Endodermal cell (in vitro differentiated cells): ENCODE data around the gene CNGA1. TPM values are rescaled to one million over a fixed set of nuclear protein-coding genes. Genes with fewer than 3 reads are reported as not detected.

Experiments
- DNase-seq: peaks from one replicate; pipeline ENCODE4 v3.0.0-alpha.2; 2017
- H3K27ac ChIP-seq: 2 replicates; pipeline ENCODE4 v1.5.1; 2013; ENCODE audit warnings: mild to moderate bottlenecking, low read depth, low read length, moderate library complexity
- H3K27me3 ChIP-seq: 2 replicates; pipeline ENCODE4 v1.6.1; 2013; ENCODE audit warnings: mild to moderate bottlenecking, low read length, moderate library complexity; ENCODE audit not compliant: insufficient read depth, control insufficient read depth, poor library complexity, severe bottlenecking
- H3K36me3 ChIP-seq: 2 replicates; pipeline ENCODE4 v1.7.0; 2013; ENCODE audit warnings: mild to moderate bottlenecking, low read length, moderate library complexity; ENCODE audit not compliant: control insufficient read depth, insufficient read depth
- H3K4me1 ChIP-seq: one replicate; pipeline ENCODE4 v1.7.0; 2013; ENCODE audit warnings: low read length; ENCODE audit not compliant: control insufficient read depth, insufficient read depth
- H3K4me3 ChIP-seq: 2 replicates; pipeline ENCODE4 v1.5.1; 2013; ENCODE audit warnings: mild to moderate bottlenecking, low read length, moderate library complexity
- H3K9ac ChIP-seq: 2 replicates; pipeline ENCODE4 v1.6.1; 2013; ENCODE audit warnings: mild to moderate bottlenecking, low read length, moderate library complexity; ENCODE audit not compliant: poor library complexity, severe bottlenecking; ENCODE audit errors: extremely low read depth
- H3K9me3 ChIP-seq: 2 replicates; pipeline ENCODE4 v1.6.1; 2013; ENCODE audit warnings: mild to moderate bottlenecking, low read length, moderate library complexity; ENCODE audit not compliant: control insufficient read depth
- H3K27ac Mint-ChIP-seq: 2 replicates; pipeline ENCODE4 v1.8.0; 2020; ENCODE audit warnings: mixed read lengths
- H3K27me3 Mint-ChIP-seq: 2 replicates; pipeline ENCODE4 v1.8.0; 2021; ENCODE audit warnings: mild to moderate bottlenecking, mixed read lengths; ENCODE audit not compliant: insufficient read depth
- H3K36me3 Mint-ChIP-seq: 2 replicates; pipeline ENCODE4 v1.8.0; 2020; ENCODE audit warnings: low read depth, mixed read lengths
- H3K4me1 Mint-ChIP-seq: 2 replicates; pipeline ENCODE4 v1.8.0; 2020; ENCODE audit warnings: mixed read lengths
- H3K4me3 Mint-ChIP-seq: 2 replicates; pipeline ENCODE4 v1.8.0; 2020; ENCODE audit warnings: mild to moderate bottlenecking, moderate library complexity, mixed read lengths
- H3K9me3 Mint-ChIP-seq: 2 replicates; pipeline ENCODE4 v1.8.0; 2020; ENCODE audit warnings: mild to moderate bottlenecking, mixed read lengths
- WGBS, 2 experiments: methylation state at CpG; one replicate each; pipeline versions ENCODE4 v1.1.5 to v1.1.7; 2013; ENCODE audit warnings: missing lambda C conversion rate in 2 of 2, mixed read lengths in 1 of 2; ENCODE audit not compliant: insufficient coverage in 1 of 2, insufficient read length in 1 of 2; 5-methylcytosine and 5-hydroxymethylcytosine counted together
- total RNA-seq, 2 donors: library from RNA; stranded (reverse); fragmentation: NEBNext Ultra II Directional in 1 of 2; extraction: Animal tissue kit (Norgen Biotek cat#: 25700) in 1 of 2; gene quantifications; 2 replicates in 1 of 2; 3 replicates in 1 of 2; pipeline ENCODE4 v1.2.1, GENCODE V29; 2021
- TF ChIP-seq, protein P1 (sequence below): fragments of 200-600 bp; sonication (generic); conservative IDR thresholded peaks from 2 replicates; pipeline ENCODE4 v1.5.0; 2021; ENCODE audit warnings: antibody characterized with exemption, mild to moderate bottlenecking

Gene CNGA1
- total RNA-seq, 2 donors from 2014 or later: 0.24 TPM; not detected in 1

DNA sequence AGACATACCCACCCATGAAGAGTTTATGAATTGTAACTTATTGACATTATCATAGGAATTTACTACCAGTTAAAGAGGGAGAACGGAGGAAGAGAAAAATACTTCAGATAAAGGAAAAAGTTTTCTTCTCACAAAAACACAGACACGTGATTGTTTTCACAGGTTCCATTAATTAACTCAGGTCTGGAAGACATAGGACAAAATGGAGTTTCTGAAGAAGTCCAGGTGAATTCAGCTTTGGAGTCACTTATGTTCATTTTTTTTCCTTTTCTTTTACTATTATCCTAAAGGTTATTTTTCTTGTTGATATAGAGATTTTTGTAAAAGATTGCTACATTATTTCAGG is 20.6 kb upstream of the CNGA1 start:
- Histone ChIP-seq H3K9me3 (no peaks in the 10 kb centered on the region), H3K9ac (no peak overlapping the region), H3K4me3 (no peak overlapping the region), H3K27me3 (peaks cover 19% of the 10 kb centered on the region), H3K36me3 (no peaks in the 10 kb centered on the region), H3K4me1 (peaks cover 8% of the 10 kb centered on the region), H3K27ac (no peak overlapping the region)
- Mint-ChIP-seq H3K4me3 (no peak overlapping the region), H3K36me3 (peaks cover 6% of the 10 kb centered on the region), H3K27ac (no peak overlapping the region), H3K4me1 (peaks cover 10% of the 10 kb centered on the region), H3K9me3 (no peaks in the 10 kb centered on the region), H3K27me3 (peaks cover 14% of the 10 kb centered on the region)
- TF ChIP-seq, protein P1, sequence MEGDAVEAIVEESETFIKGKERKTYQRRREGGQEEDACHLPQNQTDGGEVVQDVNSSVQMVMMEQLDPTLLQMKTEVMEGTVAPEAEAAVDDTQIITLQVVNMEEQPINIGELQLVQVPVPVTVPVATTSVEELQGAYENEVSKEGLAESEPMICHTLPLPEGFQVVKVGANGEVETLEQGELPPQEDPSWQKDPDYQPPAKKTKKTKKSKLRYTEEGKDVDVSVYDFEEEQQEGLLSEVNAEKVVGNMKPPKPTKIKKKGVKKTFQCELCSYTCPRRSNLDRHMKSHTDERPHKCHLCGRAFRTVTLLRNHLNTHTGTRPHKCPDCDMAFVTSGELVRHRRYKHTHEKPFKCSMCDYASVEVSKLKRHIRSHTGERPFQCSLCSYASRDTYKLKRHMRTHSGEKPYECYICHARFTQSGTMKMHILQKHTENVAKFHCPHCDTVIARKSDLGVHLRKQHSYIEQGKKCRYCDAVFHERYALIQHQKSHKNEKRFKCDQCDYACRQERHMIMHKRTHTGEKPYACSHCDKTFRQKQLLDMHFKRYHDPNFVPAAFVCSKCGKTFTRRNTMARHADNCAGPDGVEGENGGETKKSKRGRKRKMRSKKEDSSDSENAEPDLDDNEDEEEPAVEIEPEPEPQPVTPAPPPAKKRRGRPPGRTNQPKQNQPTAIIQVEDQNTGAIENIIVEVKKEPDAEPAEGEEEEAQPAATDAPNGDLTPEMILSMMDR: no peak
- no peak for DNase-seq
- 92% methylated on average over 2 of the region's 2 CpGs; no CpG with 5 or more reads in 1 of the 2 experiments for WGBS, 2 experiments

DNA sequence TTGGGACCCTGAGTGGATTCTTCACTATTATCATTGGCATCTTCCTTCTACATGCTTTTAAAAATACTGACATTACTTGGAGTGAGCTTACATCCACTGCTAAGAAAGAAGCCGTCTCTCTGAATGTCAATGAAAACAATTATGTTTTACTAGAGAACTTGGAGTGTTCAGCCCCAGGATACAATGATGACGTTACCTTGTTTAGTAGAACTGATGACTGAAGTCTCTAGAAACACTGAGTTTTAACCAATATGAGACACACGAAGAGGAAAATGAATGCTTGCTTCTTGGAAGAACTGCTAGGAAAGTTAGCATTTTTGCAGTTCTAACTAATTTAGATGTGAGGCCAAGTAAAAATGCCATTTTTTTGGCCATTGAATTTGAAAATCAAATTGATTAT is 19.5 kb upstream of the CNGA1 start:
- H3K4me1 ChIP-seq: peaks cover 8% of the 10 kb centered on the region
- H3K36me3 ChIP-seq: no peaks in the 10 kb centered on the region
- H3K9ac ChIP-seq: no peak overlapping the region
- no peaks in the 10 kb centered on the region for H3K9me3 ChIP-seq
- TF ChIP-seq, protein P1: no peak
- DNase-seq: no peak
- Mint-ChIP-seq H3K36me3 (peaks cover 6% of the 10 kb centered on the region), H3K4me3 (no peak overlapping the region), H3K4me1 (peaks cover 14% of the 10 kb centered on the region), H3K27me3 (peaks cover 3% of the 10 kb centered on the region), H3K27ac (no peak overlapping the region), H3K9me3 (no peaks in the 10 kb centered on the region)
- no peak overlapping the region for H3K4me3 ChIP-seq
- 94 to 100% methylated on average over 3 of the region's 3 CpGs for WGBS, 2 experiments
- H3K27me3 ChIP-seq: peaks cover 7% of the 10 kb centered on the region
- no peak overlapping the region for H3K27ac ChIP-seq

DNA sequence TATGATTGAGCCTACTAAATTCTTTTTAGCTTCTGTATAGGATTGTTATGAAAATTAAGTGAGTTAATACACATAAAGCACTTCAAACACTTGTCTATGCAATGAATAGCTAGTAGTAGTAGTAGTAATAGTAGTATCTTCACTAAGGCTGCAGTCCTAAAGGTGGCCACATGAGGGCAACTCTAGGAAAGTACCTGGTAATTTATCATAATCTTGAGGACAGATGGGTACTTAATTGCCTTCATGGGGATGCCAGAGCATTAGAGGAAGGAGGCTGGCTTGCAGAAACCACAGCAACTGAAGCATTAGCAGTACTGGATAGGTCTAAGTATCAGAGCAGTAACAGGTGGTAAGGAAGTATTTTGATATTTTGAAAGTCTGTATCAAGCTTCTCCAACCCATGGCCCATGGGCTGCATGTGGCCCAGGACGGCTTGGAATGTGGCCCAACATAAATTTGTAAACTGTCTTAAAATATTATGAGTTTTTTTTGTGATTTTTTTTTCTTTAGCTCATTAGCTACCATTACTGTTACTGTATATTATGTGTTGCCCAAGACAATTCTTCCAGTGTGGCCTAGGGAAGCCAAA is 17.4 kb upstream of the CNGA1 start:
- Histone ChIP-seq H3K4me3 (peak overlapping the region; percentile 12), H3K27ac (no peak overlapping the region), H3K36me3 (no peaks in the 10 kb centered on the region), H3K27me3 (no peaks in the 10 kb centered on the region), H3K9me3 (no peaks in the 10 kb centered on the region), H3K4me1 (peaks cover 11% of the 10 kb centered on the region), H3K9ac (no peak overlapping the region)
- Mint-ChIP-seq H3K27ac (no peak overlapping the region), H3K27me3 (no peaks in the 10 kb centered on the region), H3K9me3 (no peaks in the 10 kb centered on the region), H3K36me3 (peaks cover 6% of the 10 kb centered on the region), H3K4me3 (no peak overlapping the region), H3K4me1 (peaks cover 23% of the 10 kb centered on the region)
- TF ChIP-seq, protein P1: peak; percentile 88
- peak; percentile 82 for DNase-seq
- 90% methylated on average over 1 of the region's 1 CpG; no CpG with 5 or more reads in 1 of the 2 experiments for WGBS, 2 experiments
